OCI-LY7 (cell line): ENCODE results near the gene BBLN. TPM values are rescaled to one million over a fixed set of nuclear protein-coding genes. Genes with fewer than 3 reads are reported as not detected.
A peak's percentile ranks its signal among the peaks of the same experiment; 100 is the strongest.

Experiments used
- BruUV-seq: library from RNA; stranded (reverse); fragments of 400-500 nt; replicated peaks from 2 replicates; lab custom pipeline; 2021; lab: Mats Ljungman, UMichigan
- CTCF ChIA-PET: fragments of 300-600 bp; sonication (Branson Sonifier 250); formaldehyde crosslinking; loops from one replicate; lab custom pipeline; 2022; ENCODE audit warnings: antibody characterized with exemption; ENCODE audit not compliant: unreplicated experiment; lab: Charles Lee
- POLR2A ChIA-PET: fragments of 300-600 bp; sonication (Branson Sonifier 250); formaldehyde crosslinking; loops from one replicate; lab custom pipeline; 2022; ENCODE audit warnings: antibody characterized with exemption; lab: Charles Lee
- DNase-seq: peaks from one replicate; pipeline ENCODE4 v3.0.0-alpha.2; 2015; ENCODE audit warnings: low spot score
- H2AFZ ChIP-seq: fragments of 200-600 bp; sonication (generic), shearing (Covaris generic); 2 replicates; pipeline ENCODE4 v1.6.1; 2014; ENCODE audit warnings: mild to moderate bottlenecking, antibody characterized with exemption, low read length, moderate library complexity
- H3K27ac ChIP-seq: fragments of 200-600 bp; sonication (generic); 2 replicates; pipeline ENCODE4 v1.5.1; 2014; ENCODE audit warnings: mixed run types, low read depth, mild to moderate bottlenecking, moderate library complexity, low read length, inconsistent platforms; ENCODE audit not compliant: poor library complexity, severe bottlenecking
- H3K36me3 ChIP-seq: fragments of 200-600 bp; sonication (generic); 2 replicates; pipeline ENCODE4 v1.6.1; 2014; ENCODE audit warnings: mild to moderate bottlenecking, antibody characterized with exemption, low read length, moderate library complexity, mixed read lengths; ENCODE audit not compliant: insufficient read depth
- H3K4me1 ChIP-seq: fragments of 200-600 bp; sonication (generic); 2 replicates; pipeline ENCODE4 v1.5.1; 2014; ENCODE audit warnings: mild to moderate bottlenecking, low read length; ENCODE audit not compliant: insufficient read depth, poor library complexity, severe bottlenecking
- H3K4me2 ChIP-seq: fragments of 200-600 bp; sonication (generic); 2 replicates; pipeline ENCODE4 v1.6.1; 2014; ENCODE audit warnings: mild to moderate bottlenecking, low read length
- H3K4me3 ChIP-seq: fragments of 200-600 bp; sonication (generic); 2 replicates; pipeline ENCODE4 v1.5.1; 2014; ENCODE audit warnings: mild to moderate bottlenecking, low read depth, low read length; ENCODE audit not compliant: poor library complexity, severe bottlenecking
- H3K79me2 ChIP-seq: fragments of 200-600 bp; sonication (generic); 2 replicates; pipeline ENCODE4 v1.6.1; 2016; ENCODE audit warnings: low read depth, mild to moderate bottlenecking, low read length, moderate library complexity, mixed read lengths; ENCODE audit not compliant: insufficient read depth
- H3K9me2 ChIP-seq: fragments of 200-600 bp; sonication (generic); 2 replicates; pipeline ENCODE4 v1.6.1; 2016; ENCODE audit warnings: mild to moderate bottlenecking, low read length, mixed read lengths; ENCODE audit not compliant: insufficient read depth
- H3K9me3 ChIP-seq: fragments of 200-600 bp; sonication (generic); 2 replicates; pipeline ENCODE4 v1.6.1; 2014; ENCODE audit warnings: mild to moderate bottlenecking, mixed run types, low read length, mixed read lengths
- H4K20me1 ChIP-seq: fragments of 200-600 bp; sonication (generic); 2 replicates; pipeline ENCODE4 v1.6.1; 2014; ENCODE audit warnings: mild to moderate bottlenecking, antibody characterized with exemption, low read length, moderate library complexity, mixed read lengths; ENCODE audit not compliant: insufficient read depth
- EZH2phosphoT487 ChIP-seq: fragments of 200-600 bp; sonication (generic); IDR thresholded peaks from 2 replicates; pipeline ENCODE4 v1.6.1; 2018; ENCODE audit warnings: low read depth, borderline replicate concordance, mild to moderate bottlenecking, mixed run types, antibody characterized with exemption, low read length, moderate library complexity, mixed read lengths
- intact Hi-C: fragments of 100-400 bp; cut with micrococcal nuclease; formaldehyde crosslinking; loops from one replicate; pipeline ENCODE4 v1.10.0; 2022; ENCODE audit not compliant: unreplicated experiment
- total RNA-seq, 2 experiments: library from RNA; depleted of rRNA in 1 of 2; stranded (reverse); fragments of >200 nt in 1 of 2; shearing (Covaris generic) in 1 of 2; gene quantifications; 2 replicates each; pipeline ENCODE4 v1.2.3, GENCODE V29; 2014 to 2022
- TF ChIP-seq, protein P1 (sequence below): fragments of 200-600 bp; sonication (generic); conservative IDR thresholded peaks from 2 replicates; pipeline ENCODE4 v1.5.1; 2014; ENCODE audit warnings: mild to moderate bottlenecking, antibody characterized with exemption, low read length, moderate library complexity, mixed read lengths

BBLN gene
- total RNA-seq, 2 experiments from 2014 or later = 66.9 to 104 TPM

DNA sequence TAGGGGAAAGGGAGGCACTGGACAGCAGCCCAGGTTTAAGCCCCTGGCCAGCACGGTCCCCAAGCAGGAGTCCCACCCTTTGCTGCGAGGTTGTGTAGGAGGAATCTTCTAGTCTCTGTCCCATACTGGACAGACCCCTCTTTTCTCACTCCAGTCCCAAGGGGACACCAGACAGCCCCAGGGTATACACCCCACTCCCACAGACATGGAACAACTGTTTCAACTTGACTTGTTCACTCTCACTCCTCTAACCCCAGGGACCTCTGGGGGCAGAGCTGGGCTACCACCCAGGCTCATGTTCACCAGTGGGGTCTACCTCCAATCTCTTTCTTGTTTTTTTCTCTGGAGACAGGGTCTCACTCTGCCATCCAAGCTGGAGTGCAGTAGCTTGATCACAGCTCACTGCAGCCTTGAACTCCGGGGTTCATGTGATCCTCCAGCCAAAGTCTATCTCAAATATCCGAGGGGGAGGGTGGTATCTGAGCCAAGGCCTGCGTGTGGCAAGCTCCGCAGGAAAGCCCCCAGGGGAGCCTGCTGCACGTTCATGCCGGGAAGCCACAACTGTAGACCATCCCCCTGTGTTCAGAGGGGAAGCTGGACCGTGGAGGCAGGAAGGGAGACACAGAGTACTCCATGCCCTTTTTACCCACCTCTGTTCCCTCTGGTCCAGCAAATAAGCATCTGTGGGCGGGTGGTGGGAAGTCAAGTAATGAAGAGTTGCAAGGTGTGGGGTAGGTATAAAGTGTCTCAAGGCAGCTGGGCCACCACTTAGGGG is 34.3 kb upstream of the BBLN start:
- Histone ChIP-seq H3K27ac (peak overlapping the region; percentile 40), H3K9me2 (no peaks in the 10 kb centered on the region), H3K36me3 (peaks cover 47% of the 10 kb centered on the region), H3K4me3 (peak overlapping the region; percentile 84), H4K20me1 (0 out of 2 replicates have a peak, but pooled peaks cover 12% of the 10 kb centered on the region), H2AFZ (no peak overlapping the region), H3K4me2 (peak overlapping the region; percentile 95), H3K9me3 (no peaks in the 10 kb centered on the region), H3K79me2 (peaks cover 24% of the 10 kb centered on the region), H3K4me1 (peaks cover 26% of the 10 kb centered on the region)
- DNase-seq = peak; percentile 24
- intact Hi-C loops = loop anchor here (5.0 kb wide), 1 partner anchor 67 kb away; the partner anchor contains the start of gene CIZ1
- no peak for TF ChIP-seq EZH2phosphoT487
- TF ChIP-seq, protein P1, sequence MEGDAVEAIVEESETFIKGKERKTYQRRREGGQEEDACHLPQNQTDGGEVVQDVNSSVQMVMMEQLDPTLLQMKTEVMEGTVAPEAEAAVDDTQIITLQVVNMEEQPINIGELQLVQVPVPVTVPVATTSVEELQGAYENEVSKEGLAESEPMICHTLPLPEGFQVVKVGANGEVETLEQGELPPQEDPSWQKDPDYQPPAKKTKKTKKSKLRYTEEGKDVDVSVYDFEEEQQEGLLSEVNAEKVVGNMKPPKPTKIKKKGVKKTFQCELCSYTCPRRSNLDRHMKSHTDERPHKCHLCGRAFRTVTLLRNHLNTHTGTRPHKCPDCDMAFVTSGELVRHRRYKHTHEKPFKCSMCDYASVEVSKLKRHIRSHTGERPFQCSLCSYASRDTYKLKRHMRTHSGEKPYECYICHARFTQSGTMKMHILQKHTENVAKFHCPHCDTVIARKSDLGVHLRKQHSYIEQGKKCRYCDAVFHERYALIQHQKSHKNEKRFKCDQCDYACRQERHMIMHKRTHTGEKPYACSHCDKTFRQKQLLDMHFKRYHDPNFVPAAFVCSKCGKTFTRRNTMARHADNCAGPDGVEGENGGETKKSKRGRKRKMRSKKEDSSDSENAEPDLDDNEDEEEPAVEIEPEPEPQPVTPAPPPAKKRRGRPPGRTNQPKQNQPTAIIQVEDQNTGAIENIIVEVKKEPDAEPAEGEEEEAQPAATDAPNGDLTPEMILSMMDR = no peak
- no TSS peak for BruUV-seq
- ChIA-PET CTCF (interaction anchor here (0.5 kb wide), 1 partner anchor 16 kb away, joined by 3 read pairs; no protein-coding TSS in a partner anchor), POLR2A (interaction anchor here (0.6 to 0.7 kb wide), 2 partner anchors 379 to 548 kb away, joined by 3 to 6 read pairs; no protein-coding TSS in a partner anchor)

DNA sequence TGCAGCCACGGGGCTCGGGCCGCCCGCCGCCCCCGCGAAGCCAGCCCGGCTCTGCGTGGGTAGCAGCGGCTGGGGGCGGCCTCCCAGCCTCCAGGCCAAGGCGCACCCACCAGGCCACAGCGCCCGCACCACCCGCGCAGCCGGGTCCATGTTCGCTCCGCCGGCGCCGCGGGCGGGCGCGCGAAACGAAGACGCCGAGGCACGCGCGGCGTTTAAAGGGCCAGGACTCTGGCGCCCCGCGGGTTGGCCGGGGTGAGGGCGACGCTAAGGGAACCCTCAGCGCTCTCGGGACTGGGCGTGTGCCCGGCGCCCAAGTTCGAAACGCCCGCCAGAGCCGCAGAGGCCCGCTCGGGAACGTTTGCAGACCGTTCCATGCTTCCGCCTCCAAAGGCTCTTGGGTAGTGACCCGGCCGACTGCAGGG is 32.5 kb upstream of the BBLN start, which contains the start of gene PTGES2:
Gene PTGES2 (minus strand): TSS at position 162 of the 422 bp plus-strand sequence. CDS start 12 bp downstream, at position 150.
- peak within 1 kb of the TSS; percentile 84 for H3K4me3 ChIP-seq

More for the DNA sequence above, 32.5 kb upstream of the BBLN start, which contains the start of gene PTGES2:
- Histone ChIP-seq H3K9me3 (no peaks in the 10 kb centered on the region), H3K9me2 (no peaks in the 10 kb centered on the region), H3K79me2 (peaks cover 24% of the 10 kb centered on the region), H3K4me2 (peak within 1 kb of the TSS; percentile 95), H3K27ac (peak within 1 kb of the TSS; percentile 85), H3K36me3 (peaks cover 29% of the 10 kb centered on the region), H4K20me1 (0 out of 2 replicates have a peak, but pooled peaks cover 12% of the 10 kb centered on the region), H3K4me1 (peaks cover 26% of the 10 kb centered on the region), H2AFZ (peak within 1 kb of the TSS; percentile 87)
- DNase-seq = peak; percentile 89
- BruUV-seq = no TSS peak
- intact Hi-C loops = loop anchor here (5.0 kb wide), 1 partner anchor 65 kb away; the partner anchor contains the start of gene CIZ1
- ChIA-PET CTCF (no interaction called here), POLR2A (no interaction called here)
- TF ChIP-seq, protein P1 = no peak
- TF ChIP-seq EZH2phosphoT487 = no peak
